SU-DHL-6 (cell line): ENCODE data around the gene C14orf132.

Experiments
- EZH2phosphoT487 ChIP-seq: fragments of 200-600 bp; sonication (generic), shearing (Covaris generic); conservative IDR thresholded peaks from 2 replicates; pipeline ENCODE4 v1.6.1; 2018; ENCODE audit warnings: mild to moderate bottlenecking, antibody characterized with exemption, low read length, moderate library complexity, mixed read lengths
- TF ChIP-seq, protein P1 (sequence below): fragments of 200-600 bp; sonication (generic); IDR thresholded peaks from one replicate; pipeline ENCODE4 v1.5.1; 2017; ENCODE audit warnings: antibody characterized with exemption, mild to moderate bottlenecking, low read length, moderate library complexity; ENCODE audit not compliant: insufficient read depth, poor library complexity, severe bottlenecking

DNA sequence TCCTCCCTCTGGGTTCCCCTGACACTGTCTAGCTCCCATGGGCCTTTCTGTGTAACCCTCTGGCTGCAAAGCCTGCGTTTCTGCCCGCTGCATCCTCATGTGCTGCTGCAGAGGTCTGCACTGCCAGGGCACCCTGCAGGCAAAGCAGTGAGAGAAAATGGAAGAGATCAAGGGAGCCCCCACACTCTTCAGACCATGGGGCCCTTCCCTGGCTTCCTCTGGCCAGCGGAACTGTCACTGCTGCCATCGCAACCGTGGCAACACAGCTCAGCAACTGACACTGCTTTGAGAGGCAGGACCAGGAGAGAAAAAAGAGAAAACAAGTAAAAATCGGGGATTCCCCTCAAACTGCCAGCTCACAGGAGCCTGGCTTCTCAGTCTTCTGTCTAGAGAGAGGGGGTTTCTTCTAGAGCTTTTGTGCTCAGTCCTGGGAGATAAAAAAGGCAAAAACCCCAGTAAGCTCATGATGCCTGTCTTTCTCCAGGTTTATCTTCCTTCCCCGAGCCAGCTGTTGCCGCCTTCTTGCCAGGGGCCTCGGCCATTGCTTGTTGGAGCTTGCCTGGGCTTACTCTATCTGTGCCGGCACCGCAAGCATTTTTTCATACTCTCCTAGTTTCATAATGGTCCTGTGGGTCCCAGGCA lies 38.9 kb downstream of the C14orf132 start:
- TF ChIP-seq, protein P1, sequence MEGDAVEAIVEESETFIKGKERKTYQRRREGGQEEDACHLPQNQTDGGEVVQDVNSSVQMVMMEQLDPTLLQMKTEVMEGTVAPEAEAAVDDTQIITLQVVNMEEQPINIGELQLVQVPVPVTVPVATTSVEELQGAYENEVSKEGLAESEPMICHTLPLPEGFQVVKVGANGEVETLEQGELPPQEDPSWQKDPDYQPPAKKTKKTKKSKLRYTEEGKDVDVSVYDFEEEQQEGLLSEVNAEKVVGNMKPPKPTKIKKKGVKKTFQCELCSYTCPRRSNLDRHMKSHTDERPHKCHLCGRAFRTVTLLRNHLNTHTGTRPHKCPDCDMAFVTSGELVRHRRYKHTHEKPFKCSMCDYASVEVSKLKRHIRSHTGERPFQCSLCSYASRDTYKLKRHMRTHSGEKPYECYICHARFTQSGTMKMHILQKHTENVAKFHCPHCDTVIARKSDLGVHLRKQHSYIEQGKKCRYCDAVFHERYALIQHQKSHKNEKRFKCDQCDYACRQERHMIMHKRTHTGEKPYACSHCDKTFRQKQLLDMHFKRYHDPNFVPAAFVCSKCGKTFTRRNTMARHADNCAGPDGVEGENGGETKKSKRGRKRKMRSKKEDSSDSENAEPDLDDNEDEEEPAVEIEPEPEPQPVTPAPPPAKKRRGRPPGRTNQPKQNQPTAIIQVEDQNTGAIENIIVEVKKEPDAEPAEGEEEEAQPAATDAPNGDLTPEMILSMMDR = no peak
- TF ChIP-seq EZH2phosphoT487 = no peak
